Endothelial cell of umbilical vein (primary cell): ENCODE results near the gene TEKT1.

Experiments
- CTCF ChIP-seq, 2 donors: IDR thresholded peaks; 1 replicate in 1 of 2; 2 replicates in 1 of 2; pipeline ENCODE4 v1.5.1; 2011; ENCODE audit warnings: low read length in 2 of 2, mild to moderate bottlenecking in 2 of 2, moderate library complexity in 2 of 2, control low read depth in 1 of 2, inconsistent platforms in 1 of 2, low read depth in 1 of 2; ENCODE audit not compliant: insufficient read depth in 1 of 2; ENCODE audit errors: extremely low read depth in 1 of 2
- EZH2 ChIP-seq: IDR thresholded peaks from 2 replicates; pipeline ENCODE4 v1.6.1; 2012; ENCODE audit warnings: borderline replicate concordance, low read depth, mild to moderate bottlenecking, moderate library complexity, low read length, inconsistent platforms; ENCODE audit not compliant: severe bottlenecking
- FOS ChIP-seq: IDR thresholded peaks from 2 replicates; pipeline ENCODE4 v1.6.1; 2011; ENCODE audit warnings: mild to moderate bottlenecking, low read length, moderate library complexity, borderline replicate concordance; ENCODE audit not compliant: insufficient read depth
- GATA2 ChIP-seq: IDR thresholded peaks from 2 replicates; pipeline ENCODE4 v1.7.0; 2011; ENCODE audit warnings: low read depth, mild to moderate bottlenecking, moderate library complexity, mixed read lengths, low read length; ENCODE audit not compliant: insufficient read length, insufficient read depth
- JUN ChIP-seq: IDR thresholded peaks from 2 replicates; pipeline ENCODE4 v1.6.1; 2011; ENCODE audit warnings: borderline replicate concordance, low read depth; ENCODE audit not compliant: insufficient read length, insufficient read depth
- MYC ChIP-seq: IDR thresholded peaks from one replicate; pipeline ENCODE4 v1.6.1; 2011; ENCODE audit warnings: mild to moderate bottlenecking, low read depth, low read length
- POLR2A ChIP-seq: IDR thresholded peaks from 2 replicates; pipeline ENCODE4 v1.6.1; 2012; ENCODE audit warnings: low read depth, mild to moderate bottlenecking, control low read depth, low read length
- POLR2AphosphoS5 ChIP-seq: IDR thresholded peaks from 2 replicates; pipeline ENCODE4 v1.6.1; 2012; ENCODE audit warnings: low read depth, mild to moderate bottlenecking, control low read depth, low read length, moderate library complexity; ENCODE audit not compliant: insufficient read depth
- TF ChIP-seq, protein P1 (sequence below): IDR thresholded peaks from 2 replicates; pipeline ENCODE4 v1.6.1; 2011; ENCODE audit not compliant: insufficient read depth, insufficient read length

- TF ChIP-seq, protein P1, sequence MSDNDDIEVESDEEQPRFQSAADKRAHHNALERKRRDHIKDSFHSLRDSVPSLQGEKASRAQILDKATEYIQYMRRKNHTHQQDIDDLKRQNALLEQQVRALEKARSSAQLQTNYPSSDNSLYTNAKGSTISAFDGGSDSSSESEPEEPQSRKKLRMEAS: no peak
- TF ChIP-seq CTCF (IDR thresholded peaks at IDR 0.05; ENCODE audit: extremely low read depth in 1 of 2, insufficient read depth in 1 of 2, low read depth in 1 of 2, low read length in 2 of 2) (no peak), POLR2A (no peak), EZH2 (no peak), JUN (no peak), POLR2AphosphoS5 (no peak), GATA2 (no peak), MYC (no peak), FOS (no peak)
These were observed 31.8 kb downstream of the TEKT1 start for GRCh38 chr17:6799738-6800137.
